PFSK-1 (cell line): ENCODE measurements around the gene RAX.

ENCODE experiments used
- FOXP2 ChIP-seq: optimal IDR thresholded peaks from 2 replicates; pipeline ENCODE3; 2011; ENCODE audit warnings: borderline replicate concordance, control low read depth, inconsistent platforms; ENCODE audit not compliant: insufficient read depth; ENCODE audit errors: extremely low read length, extremely low read depth
- POLR2AphosphoS5 ChIP-seq: IDR thresholded peaks from 2 replicates; pipeline ENCODE4 v1.6.1; 2012; ENCODE audit warnings: low read depth, mild to moderate bottlenecking, control low read depth, low read length, moderate library complexity
- REST ChIP-seq, 2 experiments: IDR thresholded peaks; 2 replicates each; pipeline versions ENCODE4 v1.6.1 to v1.8.0; 2011 to 2012; ENCODE audit warnings: low read depth in 2 of 2, low read length in 2 of 2, control low read depth in 1 of 2, inconsistent platforms in 1 of 2, mild to moderate bottlenecking in 1 of 2, moderate library complexity in 1 of 2; ENCODE audit not compliant: insufficient read depth in 1 of 2
- TAF1 ChIP-seq: IDR thresholded peaks from 2 replicates; pipeline ENCODE4 v1.6.1; 2012; ENCODE audit warnings: low read length, control low read depth, borderline replicate concordance; ENCODE audit not compliant: insufficient read depth

GRCh38 chr18:59278793-59279192, 5.5 kb upstream of the RAX start:
- no peak for TF ChIP-seq TAF1
- TF ChIP-seq POLR2AphosphoS5, result no peak
- no peak for TF ChIP-seq FOXP2
- TF ChIP-seq REST (IDR thresholded peaks at IDR 0.05; ENCODE audit: insufficient read depth in 1 of 2, low read depth in 2 of 2, low read length in 2 of 2), result no peak
